MCF 10A (cell line): ENCODE measurements around the gene CFAP43. TPM values are rescaled to one million over a fixed set of nuclear protein-coding genes. Genes with fewer than 3 reads are reported as not detected.
"Not testable (repeated sequence)": the region's sequence is repeated elsewhere in the genome, so short reads cannot be mapped to it uniquely, and the experiment has no call there.

ENCODE experiments used
- BruUV-seq: library from RNA; stranded (reverse); fragments of 400-500 nt; replicated peaks from 2 replicates; lab custom pipeline; 2021; lab: Mats Ljungman, UMichigan
- CTCF ChIA-PET: fragments of 300-600 bp; sonication (Branson Sonifier 250); formaldehyde crosslinking; extraction: SDS; loops from one replicate; lab custom pipeline; 2021; ENCODE audit warnings: antibody characterized with exemption, inconsistent platforms; lab: Yijun Ruan, JAX
- POLR2A ChIA-PET: fragments of 300-600, 350-650 bp; sonication (Branson Sonifier 250); formaldehyde crosslinking; extraction: SDS; loops from one replicate; lab custom pipeline; 2020; ENCODE audit warnings: antibody characterized with exemption, inconsistent platforms; lab: Yijun Ruan, JAX
- DNase-seq: peaks from one replicate; pipeline ENCODE4 v3.0.0-alpha.2; 2018; ENCODE audit not compliant: unreplicated experiment
- H3K27ac Mint-ChIP-seq: one replicate; pipeline ENCODE4 v1.8.0; 2022; ENCODE audit warnings: mild to moderate bottlenecking, low read depth, mixed read lengths; ENCODE audit not compliant: unreplicated experiment
- H3K27me3 Mint-ChIP-seq: one replicate; pipeline ENCODE4 v1.8.0; 2022; ENCODE audit warnings: mixed read lengths; ENCODE audit not compliant: insufficient read depth, unreplicated experiment
- H3K36me3 Mint-ChIP-seq: one replicate; pipeline ENCODE4 v1.8.0; 2022; ENCODE audit warnings: mild to moderate bottlenecking, moderate library complexity, mixed read lengths; ENCODE audit not compliant: insufficient read depth, unreplicated experiment
- H3K4me1 Mint-ChIP-seq: one replicate; pipeline ENCODE4 v1.8.0; 2022; ENCODE audit warnings: mixed read lengths; ENCODE audit not compliant: insufficient read depth, unreplicated experiment
- H3K4me3 Mint-ChIP-seq: one replicate; pipeline ENCODE4 v1.8.0; 2022; ENCODE audit warnings: mild to moderate bottlenecking, moderate library complexity, mixed read lengths; ENCODE audit not compliant: unreplicated experiment
- H3K9me3 Mint-ChIP-seq: one replicate; pipeline ENCODE4 v1.8.0; 2022; ENCODE audit warnings: mixed read lengths; ENCODE audit not compliant: unreplicated experiment
- CTCF ChIP-seq: fragments of 200-600 bp; IDR thresholded peaks from one replicate; pipeline ENCODE4 v1.8.0; 2022; ENCODE audit warnings: antibody characterized with exemption, mild to moderate bottlenecking; ENCODE audit not compliant: unreplicated experiment
- intact Hi-C: fragments of 100-400 bp; cut with micrococcal nuclease; formaldehyde crosslinking; loops from 2 replicates; pipeline ENCODE4 v1.14.1; 2022
- total RNA-seq: library from RNA; stranded (reverse); gene quantifications from 2 replicates; pipeline ENCODE4 v1.2.3, GENCODE V29; 2022

The CFAP43 gene
- total RNA-seq, 1 experiment from 2014 or later = 0.42 TPM

- Mint-ChIP-seq H3K4me1 (no peaks in the 10 kb centered on the region), H3K27me3 (peaks cover 14% of the 10 kb centered on the region), H3K27ac (no peak overlapping the region), H3K9me3 (no peaks in the 10 kb centered on the region), H3K36me3 (no peaks in the 10 kb centered on the region), H3K4me3 (no peak overlapping the region)
- DNase-seq = no peak
- POLR2A ChIA-PET = interaction anchor here (0.6 to 1.1 kb wide), 2 partner anchors 15 to 34 kb away, joined by 3 read pairs; no protein-coding TSS in a partner anchor
- BruUV-seq = no TSS peak
- intact Hi-C loops = no loop called here
- CTCF ChIA-PET = interaction anchor here (0.7 kb wide), 1 partner anchor 594 kb away, joined by 3 read pairs; no protein-coding TSS in a partner anchor
- TF ChIP-seq CTCF = no peak
Observed at GRCh38 chr10:104190695-104191094, 41.5 kb downstream of the CFAP43 start.

GRCh38 chr10:104183682-104184081 lies 48.5 kb downstream of the CFAP43 start:
- Mint-ChIP-seq H3K27me3 (peaks cover 14% of the 10 kb centered on the region), H3K27ac (no peak overlapping the region), H3K4me3 (no peak overlapping the region), H3K9me3 (no peaks in the 10 kb centered on the region), H3K4me1 (no peaks in the 10 kb centered on the region), H3K36me3 (no peaks in the 10 kb centered on the region)
- TF ChIP-seq CTCF = no peak
- POLR2A ChIA-PET = no interaction called here
- no TSS peak for BruUV-seq
- no peak for DNase-seq
- intact Hi-C loops = no loop called here
- CTCF ChIA-PET = interaction anchor here (0.6 to 1.3 kb wide), 2 partner anchors 121 to 815 kb away, joined by 3 to 4 read pairs; no protein-coding TSS in a partner anchor

GRCh38 chr10:104174136-104174535 lies 58.0 kb downstream of the CFAP43 start:
- H3K9me3 Mint-ChIP-seq, H3K36me3 Mint-ChIP-seq, DNase-seq, H3K27ac Mint-ChIP-seq, BruUV-seq, intact Hi-C loops, H3K4me3 Mint-ChIP-seq, CTCF ChIA-PET, H3K4me1 Mint-ChIP-seq: not testable (repeated sequence)
- POLR2A ChIA-PET = interaction anchor here (0.7 kb wide), 1 partner anchor 1566 kb away, joined by 3 read pairs; no protein-coding TSS in a partner anchor
- H3K27me3 Mint-ChIP-seq = peaks cover 16% of the 10 kb centered on the region

- Mint-ChIP-seq H3K4me3 (no peak overlapping the region), H3K27ac (no peak overlapping the region), H3K27me3 (peaks cover 47% of the 10 kb centered on the region), H3K9me3 (no peaks in the 10 kb centered on the region), H3K36me3 (no peaks in the 10 kb centered on the region), H3K4me1 (no peaks in the 10 kb centered on the region)
- TF ChIP-seq CTCF = no peak
- BruUV-seq = no TSS peak
- no peak for DNase-seq
- intact Hi-C loops = no loop called here
- CTCF ChIA-PET = interaction anchor here (0.6 kb wide), 1 partner anchor 17 kb away, joined by 3 read pairs; no protein-coding TSS in a partner anchor
- POLR2A ChIA-PET = interaction anchor here (0.9 kb wide), 1 partner anchor 13 kb away, joined by 3 read pairs; no protein-coding TSS in a partner anchor
Observed at GRCh38 chr10:104170610-104171254, 61.4 kb downstream of the CFAP43 start.
